GM19397 (cell line): ENCODE data around the gene TRIB2.

Source experiments
- ATAC-seq: cut with Tn5 transposase; IDR thresholded peaks from one replicate; pipeline ENCODE4 v1.9.1; 2021; ENCODE audit warnings: mild to moderate bottlenecking, moderate library complexity; ENCODE audit not compliant: unreplicated experiment

TRIB2 gene

GRCh38 chr2:12773586-12774394 lies 57.1 kb downstream of the TRIB2 start:
- ATAC-seq = no peak

DNA sequence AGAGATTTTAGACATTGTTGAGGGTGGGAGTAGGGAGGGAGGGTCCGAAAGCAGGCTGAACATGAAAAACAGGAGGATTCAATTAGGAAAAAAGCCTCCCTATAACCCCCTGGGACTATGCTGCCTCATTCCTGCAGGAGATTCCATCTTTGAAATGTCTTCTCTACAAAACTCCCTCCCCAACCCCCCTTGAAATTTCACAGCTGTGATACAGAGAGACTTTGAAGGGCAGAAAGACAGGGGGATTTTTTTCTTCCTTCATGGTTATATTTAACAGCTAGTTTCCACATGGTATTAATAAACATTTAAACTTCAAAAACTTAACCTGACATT lies 57.6 kb downstream of the TRIB2 start:
- ATAC-seq = no peak

DNA sequence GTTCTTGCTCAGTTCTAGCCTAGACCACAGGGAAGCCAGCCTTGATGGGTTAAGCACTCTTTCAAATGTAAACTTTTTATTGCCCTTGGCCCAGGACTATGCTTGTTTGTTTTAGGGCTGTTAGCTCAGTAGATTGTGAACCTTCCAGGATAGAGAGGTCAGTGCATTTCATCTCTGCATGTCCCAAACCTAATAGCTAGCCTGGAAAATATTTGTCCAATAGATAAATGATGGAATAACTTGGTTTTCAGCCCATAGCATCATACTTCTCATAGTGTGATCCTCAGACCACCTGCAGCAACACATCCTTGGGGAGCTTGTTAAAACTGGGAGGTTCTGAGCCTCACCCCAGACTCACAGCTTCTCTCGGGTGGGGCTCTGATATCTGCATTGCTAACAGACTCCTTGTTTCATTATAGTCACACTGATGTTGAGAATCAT lies 59.8 kb downstream of the TRIB2 start:
- no peak for ATAC-seq

DNA sequence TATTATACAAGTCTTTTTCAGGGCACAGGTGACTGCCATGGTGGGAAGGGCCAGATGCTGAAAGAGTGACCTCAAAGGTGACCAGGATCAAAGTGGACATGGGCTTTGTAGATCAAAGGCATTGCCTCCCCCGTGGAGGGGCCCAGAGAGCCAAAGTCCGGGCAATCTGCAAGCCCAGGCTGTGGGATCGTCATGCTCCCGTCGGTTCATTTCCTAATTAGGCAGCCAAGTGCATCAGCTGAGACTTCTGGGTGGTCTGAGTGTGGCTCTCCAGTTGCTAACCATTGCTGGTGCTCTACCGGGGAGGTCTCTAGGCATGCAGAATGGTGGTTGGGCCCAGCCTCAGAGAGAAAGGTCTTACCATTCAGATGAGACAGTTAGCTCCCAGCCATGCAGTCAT lies 61.6 kb downstream of the TRIB2 start:
- no peak for ATAC-seq

DNA sequence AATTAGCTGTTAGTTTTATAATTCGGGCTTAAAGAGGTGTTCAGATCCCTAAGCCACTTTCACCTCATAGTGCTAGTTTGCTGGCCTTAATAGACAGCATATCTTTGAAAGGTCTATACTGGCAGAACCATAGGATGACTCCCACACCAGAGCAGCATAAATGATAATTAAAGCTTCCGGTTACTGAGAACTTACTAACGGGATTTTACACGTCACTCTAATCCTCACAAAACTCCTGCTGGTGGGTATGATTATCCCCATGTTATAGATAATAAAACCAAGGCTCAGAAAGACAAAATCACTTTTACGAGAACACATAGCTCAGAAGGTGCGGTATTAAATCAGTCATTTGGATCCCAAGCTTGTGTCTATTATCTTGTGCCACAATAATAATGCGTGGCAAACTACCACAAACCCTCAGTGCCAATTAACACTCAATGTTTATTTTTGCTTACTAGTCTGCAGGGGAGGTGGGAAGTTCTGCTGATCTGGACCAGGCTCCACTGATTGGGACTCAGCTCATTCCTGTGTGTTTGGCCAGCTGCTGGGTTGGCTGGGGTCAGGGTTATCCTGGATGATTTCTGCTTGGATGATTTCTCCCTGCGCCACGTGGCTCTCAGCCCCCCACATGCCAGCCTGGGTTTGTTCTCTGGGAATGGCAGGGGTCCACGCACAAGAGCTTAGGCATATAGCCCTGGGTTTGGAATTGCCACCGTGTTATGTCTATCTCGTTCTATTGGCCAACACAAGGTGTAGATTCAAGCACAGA lies 62.3 kb downstream of the TRIB2 start:
- ATAC-seq = no peak

- ATAC-seq = no peak
These were observed 64.6 kb downstream of the TRIB2 start for GRCh38 chr2:12781329-12781728.

DNA sequence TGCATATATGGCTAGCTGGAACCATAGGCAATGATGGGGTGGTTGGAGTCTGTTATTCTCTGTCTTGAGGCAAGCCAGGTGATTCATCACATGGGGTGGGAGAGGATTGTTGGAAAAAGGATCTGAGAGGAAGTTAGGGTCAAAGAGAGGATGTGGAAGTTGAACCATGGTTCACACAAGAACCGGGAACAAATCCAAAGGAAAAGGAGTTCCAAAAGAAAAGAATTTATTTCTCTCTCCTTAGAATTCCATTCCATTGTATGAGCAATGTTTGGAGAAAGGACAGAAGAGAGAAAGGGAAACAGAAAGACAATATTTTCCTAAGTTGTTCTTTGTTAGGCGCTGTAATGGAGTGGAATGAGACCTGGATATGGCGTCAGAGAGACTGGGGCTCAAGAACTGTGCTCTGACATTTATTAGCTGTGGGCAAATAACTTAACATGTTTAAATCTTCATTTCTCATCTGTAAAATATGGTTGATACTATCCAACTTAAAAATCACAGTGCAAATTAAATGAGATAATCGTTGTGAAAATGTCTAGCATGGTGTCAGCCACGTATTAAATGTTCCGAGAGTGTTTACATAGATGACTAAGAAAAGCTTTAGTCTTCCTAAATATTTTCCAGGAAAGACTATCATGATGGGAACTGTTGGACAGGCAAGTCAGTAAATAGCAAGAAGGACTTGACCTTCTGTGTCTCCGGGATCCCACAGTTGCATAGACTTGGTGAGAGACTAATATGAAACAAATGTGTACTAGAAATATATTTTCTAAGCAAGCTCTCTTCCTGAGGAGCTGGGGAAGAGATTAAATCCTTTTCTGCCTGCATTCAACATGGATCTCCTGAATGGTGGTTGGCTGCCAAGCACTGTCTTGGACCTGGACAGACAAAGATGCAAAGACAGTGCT lies 71.4 kb downstream of the TRIB2 start:
- no peak for ATAC-seq

GRCh38 chr2:12791906-12792305 lies 75.2 kb downstream of the TRIB2 start:
- no peak for ATAC-seq
